ENCODE data around the gene IRF4. TPM values are rescaled to one million over a fixed set of nuclear protein-coding genes. Genes with fewer than 3 reads are reported as not detected.

The IRF4 gene
- total RNA-seq, 2 experiments from 2014 or later, result 16.9 to 20.8 TPM

DNA sequence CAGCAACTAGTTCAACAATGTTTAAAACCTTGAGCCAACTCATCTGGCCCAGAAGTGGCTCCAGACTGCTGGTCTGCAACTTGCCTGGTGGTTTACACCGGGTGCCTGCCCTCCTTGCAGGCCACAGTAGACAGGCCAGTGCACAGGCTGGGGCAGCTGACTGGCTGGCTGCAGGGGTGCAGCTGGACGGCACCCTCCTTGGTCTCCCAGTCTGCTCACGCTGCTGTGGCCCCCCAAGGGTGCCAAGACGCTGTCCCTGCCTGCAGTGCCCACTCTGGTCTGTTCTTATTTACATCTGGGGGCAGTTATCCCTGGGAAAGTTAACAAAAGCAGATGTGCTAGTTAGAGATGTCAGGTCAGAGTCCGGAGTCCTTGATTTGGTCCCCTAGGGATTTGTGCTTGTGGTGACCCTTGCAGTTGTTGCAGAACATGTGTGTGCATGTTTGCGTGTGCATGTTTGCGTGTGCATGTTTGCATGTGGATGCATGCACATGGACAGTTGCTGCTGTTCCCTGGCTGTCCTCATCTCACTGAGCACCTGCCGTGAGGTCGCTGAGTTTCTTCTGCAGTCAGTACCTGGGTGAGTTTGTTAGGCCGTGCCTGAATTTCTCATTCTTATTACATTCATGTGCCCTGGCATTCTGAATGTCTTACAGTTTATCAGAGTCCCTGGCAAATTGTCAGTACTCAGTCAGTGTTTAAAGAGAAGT is 48.2 kb upstream of the IRF4 start:
- DNase-seq (no peak), ATAC-seq (ENCODE audit: poor library complexity) (no peak)
- H3K4me1 Mint-ChIP-seq (ENCODE audit: low read depth), result peaks cover 23% of the 10 kb centered on the region
- peaks cover 4% of the 10 kb centered on the region for H3K4me1 ChIP-seq (ENCODE audit: insufficient read depth, low read length)
- peaks cover 0 to 39% of the 10 kb centered on the region in 2 experiments for H3K9me3 ChIP-seq (ENCODE audit: control insufficient read depth in 1 of 2, insufficient read depth in 1 of 2, low read length in 2 of 2)
- H3K36me3 ChIP-seq (ENCODE audit: insufficient read depth, low read length), result peaks cover 3% of the 10 kb centered on the region
- intact Hi-C loops (cut with DNase I, micrococcal nuclease), result no loop called here
- no peaks in the 10 kb centered on the region for H3K9me3 Mint-ChIP-seq
- CTCF ChIA-PET, result no interaction called here
- no peak overlapping the region for H3K27ac ChIP-seq (ENCODE audit: low read depth in 1 of 2, low read length in 2 of 2)
- H3K4me3 Mint-ChIP-seq, result no peak overlapping the region
- H3K27ac Mint-ChIP-seq, result no peak overlapping the region
- no peaks in the 10 kb centered on the region for H3K27me3 Mint-ChIP-seq
- peaks cover 29% of the 10 kb centered on the region for H3K36me3 Mint-ChIP-seq (ENCODE audit: low read depth)
- H3K27me3 ChIP-seq (ENCODE audit: control insufficient read depth in 1 of 2, insufficient read depth in 2 of 2, low read length in 2 of 2), result no peaks in the 10 kb centered on the region
- TF ChIP-seq, protein P1, sequence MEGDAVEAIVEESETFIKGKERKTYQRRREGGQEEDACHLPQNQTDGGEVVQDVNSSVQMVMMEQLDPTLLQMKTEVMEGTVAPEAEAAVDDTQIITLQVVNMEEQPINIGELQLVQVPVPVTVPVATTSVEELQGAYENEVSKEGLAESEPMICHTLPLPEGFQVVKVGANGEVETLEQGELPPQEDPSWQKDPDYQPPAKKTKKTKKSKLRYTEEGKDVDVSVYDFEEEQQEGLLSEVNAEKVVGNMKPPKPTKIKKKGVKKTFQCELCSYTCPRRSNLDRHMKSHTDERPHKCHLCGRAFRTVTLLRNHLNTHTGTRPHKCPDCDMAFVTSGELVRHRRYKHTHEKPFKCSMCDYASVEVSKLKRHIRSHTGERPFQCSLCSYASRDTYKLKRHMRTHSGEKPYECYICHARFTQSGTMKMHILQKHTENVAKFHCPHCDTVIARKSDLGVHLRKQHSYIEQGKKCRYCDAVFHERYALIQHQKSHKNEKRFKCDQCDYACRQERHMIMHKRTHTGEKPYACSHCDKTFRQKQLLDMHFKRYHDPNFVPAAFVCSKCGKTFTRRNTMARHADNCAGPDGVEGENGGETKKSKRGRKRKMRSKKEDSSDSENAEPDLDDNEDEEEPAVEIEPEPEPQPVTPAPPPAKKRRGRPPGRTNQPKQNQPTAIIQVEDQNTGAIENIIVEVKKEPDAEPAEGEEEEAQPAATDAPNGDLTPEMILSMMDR (IDR thresholded peaks at IDR 0.05), result no peak
- POLR2A ChIA-PET, result no interaction called here
- no peak overlapping the region for H3K4me3 ChIP-seq (ENCODE audit: low read length)

DNA sequence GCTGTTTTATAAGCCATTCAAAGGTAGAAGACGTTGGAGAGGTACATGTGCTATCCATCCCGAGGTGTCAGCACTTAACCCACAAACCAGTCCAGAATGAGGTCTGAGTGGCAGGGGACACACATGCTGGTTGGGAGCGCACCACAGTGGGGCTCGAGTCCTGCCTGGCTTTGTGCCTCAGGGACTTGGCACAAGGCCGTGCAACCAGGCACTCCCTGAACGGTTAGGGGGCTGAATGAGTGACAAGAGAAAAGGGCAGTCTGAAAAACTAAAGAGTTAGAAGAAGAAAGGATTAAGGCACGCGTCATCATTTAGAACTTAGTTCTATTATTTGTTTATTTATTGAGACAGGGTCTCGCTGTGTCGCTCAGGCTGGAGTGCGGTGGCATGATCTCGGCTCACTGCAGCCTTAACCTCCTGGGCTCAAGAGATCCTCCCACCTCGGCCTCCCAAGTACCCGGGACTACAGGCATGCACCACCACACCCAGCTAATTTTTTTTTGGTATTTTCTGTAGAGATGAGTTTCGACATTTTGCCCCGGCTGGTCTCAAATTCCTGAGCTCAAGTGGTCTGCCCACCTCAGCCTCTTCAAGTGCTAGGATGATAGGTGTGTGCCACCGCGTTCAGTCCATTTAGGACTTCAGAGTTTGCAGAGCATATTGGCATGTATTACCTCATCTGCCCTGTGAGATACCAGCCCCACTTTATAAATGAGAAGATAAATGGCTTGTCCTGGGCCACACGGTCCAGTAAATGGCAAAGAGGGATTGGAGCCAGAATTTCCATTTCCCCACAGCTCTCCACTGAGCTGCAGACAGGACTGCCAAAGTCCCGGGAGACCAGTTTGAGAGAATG is 47.4 kb upstream of the IRF4 start:
- peaks cover 10% of the 10 kb centered on the region for H3K36me3 ChIP-seq (ENCODE audit: insufficient read depth, low read length)

DNA sequence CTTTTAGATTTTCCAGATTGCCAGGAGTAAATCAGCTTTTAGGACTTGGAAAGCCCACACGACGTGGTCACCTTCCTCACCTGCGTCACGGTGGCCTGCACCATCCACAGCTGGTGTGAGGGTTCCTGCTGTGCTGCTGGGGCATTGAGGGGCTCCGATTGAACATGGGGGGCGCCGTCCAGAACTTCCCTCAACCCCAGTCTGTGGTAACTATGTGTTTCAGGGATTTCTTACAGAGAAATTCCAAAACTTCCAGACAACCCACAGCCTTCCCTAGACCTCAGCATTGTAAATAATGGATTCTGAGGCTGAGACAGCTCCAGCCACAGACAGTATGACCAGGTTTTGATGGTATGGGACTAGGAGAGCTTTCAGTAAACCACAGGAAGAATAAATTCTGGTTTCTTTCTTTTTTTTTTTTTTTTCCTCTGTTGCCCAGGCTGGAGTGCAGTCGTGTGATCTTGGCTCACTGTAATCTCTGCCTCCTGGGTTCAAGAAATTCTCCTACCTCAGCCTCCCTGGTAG is 46.7 kb upstream of the IRF4 start:
- POLR2A ChIA-PET, result no interaction called here
- ATAC-seq (ENCODE audit: poor library complexity) (no peak), DNase-seq (no peak)
- H3K36me3 ChIP-seq (ENCODE audit: insufficient read depth, low read length), result peaks cover 12% of the 10 kb centered on the region
- Mint-ChIP-seq H3K9me3 (no peaks in the 10 kb centered on the region), H3K27me3 (no peaks in the 10 kb centered on the region), H3K4me1 (ENCODE audit: low read depth) (peaks cover 9% of the 10 kb centered on the region), H3K36me3 (ENCODE audit: low read depth) (peaks cover 42% of the 10 kb centered on the region), H3K27ac (no peak overlapping the region), H3K4me3 (no peak overlapping the region)
- H3K4me3 ChIP-seq (ENCODE audit: low read length), result no peak overlapping the region
- H3K27ac ChIP-seq (ENCODE audit: low read depth in 1 of 2, low read length in 2 of 2), result no peak overlapping the region
- no peaks in the 10 kb centered on the region for H3K27me3 ChIP-seq (ENCODE audit: control insufficient read depth in 1 of 2, insufficient read depth in 2 of 2, low read length in 2 of 2)
- intact Hi-C loops (cut with DNase I, micrococcal nuclease), result no loop called here
- CTCF ChIA-PET, result interaction anchor here (1.7 kb wide), 1 partner anchor 16 kb away, joined by 5 read pairs; no protein-coding TSS in a partner anchor
- peaks cover 4% of the 10 kb centered on the region for H3K4me1 ChIP-seq (ENCODE audit: insufficient read depth, low read length)
- TF ChIP-seq, protein P1 (IDR thresholded peaks at IDR 0.05), result no peak
- H3K9me3 ChIP-seq (ENCODE audit: control insufficient read depth in 1 of 2, insufficient read depth in 1 of 2, low read length in 2 of 2), result peaks cover 0 to 53% of the 10 kb centered on the region in 2 experiments

More for the DNA sequence above, 47.4 kb upstream of the IRF4 start:
- DNase-seq (no peak), ATAC-seq (ENCODE audit: poor library complexity) (no peak)
- Histone ChIP-seq H3K27ac (ENCODE audit: low read depth in 1 of 2, low read length in 2 of 2) (no peak overlapping the region), H3K9me3 (ENCODE audit: control insufficient read depth in 1 of 2, insufficient read depth in 1 of 2, low read length in 2 of 2) (peaks cover 0 to 47% of the 10 kb centered on the region in 2 experiments), H3K27me3 (ENCODE audit: control insufficient read depth in 1 of 2, insufficient read depth in 2 of 2, low read length in 2 of 2) (no peaks in the 10 kb centered on the region), H3K4me3 (ENCODE audit: low read length) (no peak overlapping the region), H3K4me1 (ENCODE audit: insufficient read depth, low read length) (peaks cover 4% of the 10 kb centered on the region)
- CTCF ChIA-PET, result interaction anchor here (1.7 kb wide), 1 partner anchor 17 kb away, joined by 5 read pairs; no protein-coding TSS in a partner anchor
- intact Hi-C loops (cut with DNase I, micrococcal nuclease), result no loop called here
- Mint-ChIP-seq H3K4me3 (no peak overlapping the region), H3K27me3 (no peaks in the 10 kb centered on the region), H3K9me3 (no peaks in the 10 kb centered on the region), H3K27ac (no peak overlapping the region), H3K36me3 (ENCODE audit: low read depth) (peaks cover 36% of the 10 kb centered on the region), H3K4me1 (ENCODE audit: low read depth) (peaks cover 16% of the 10 kb centered on the region)
- TF ChIP-seq, protein P1 (IDR thresholded peaks at IDR 0.05), result no peak
- POLR2A ChIA-PET, result no interaction called here
